Endothelial cell (in vitro differentiated cells): ENCODE data around the gene VCX3B. TPM values are rescaled to one million over a fixed set of nuclear protein-coding genes. Genes with fewer than 3 reads are reported as not detected.
"Not testable (repeated sequence)": the region's sequence is repeated elsewhere in the genome, so short reads cannot be mapped to it uniquely, and the experiment has no call there.

ENCODE experiments used
- DNase-seq: peaks from one replicate; pipeline ENCODE4 v3.0.0; 2021; ENCODE audit warnings: low spot score
- H3K27ac Mint-ChIP-seq: one replicate; pipeline ENCODE4 v1.8.0; 2021; ENCODE audit warnings: mixed read lengths, inconsistent platforms; ENCODE audit not compliant: unreplicated experiment
- H3K27me3 Mint-ChIP-seq: one replicate; pipeline ENCODE4 v1.8.0; 2021; ENCODE audit warnings: mild to moderate bottlenecking, moderate library complexity, mixed read lengths, inconsistent platforms; ENCODE audit not compliant: unreplicated experiment
- H3K36me3 Mint-ChIP-seq: one replicate; pipeline ENCODE4 v1.8.0; 2021; ENCODE audit warnings: mild to moderate bottlenecking, low read depth, mixed read lengths, inconsistent platforms; ENCODE audit not compliant: unreplicated experiment
- H3K4me1 Mint-ChIP-seq: one replicate; pipeline ENCODE4 v1.8.0; 2021; ENCODE audit warnings: mild to moderate bottlenecking, mixed read lengths, inconsistent platforms; ENCODE audit not compliant: unreplicated experiment
- H3K4me3 Mint-ChIP-seq: one replicate; pipeline ENCODE4 v1.8.0; 2021; ENCODE audit warnings: mild to moderate bottlenecking, mixed read lengths, inconsistent platforms; ENCODE audit not compliant: unreplicated experiment
- H3K9me3 Mint-ChIP-seq: one replicate; pipeline ENCODE4 v1.8.0; 2021; ENCODE audit warnings: mixed read lengths, inconsistent platforms; ENCODE audit not compliant: unreplicated experiment
- CTCF ChIP-seq: fragments of 200-600 bp; sonication (generic); IDR thresholded peaks from one replicate; pipeline ENCODE4 v1.5.0; 2021; ENCODE audit warnings: antibody characterized with exemption; ENCODE audit not compliant: unreplicated experiment
- total RNA-seq: library from RNA; stranded (reverse); fragmentation: NEBNext Ultra II Directional; extraction: Animal tissue kit (Norgen Biotek cat#: 25700); gene quantifications from one replicate; pipeline ENCODE4 v1.2.1, GENCODE V29; 2021; ENCODE audit not compliant: unreplicated experiment

Gene VCX3B
- total RNA-seq, 1 donor from 2014 or later, result 0.23 TPM

GRCh38 chrX:8455557-8455956, 9.1 kb upstream of the VCX3B start:
- H3K36me3 Mint-ChIP-seq, result peaks cover 3% of the 10 kb centered on the region
- DNase-seq, result no peak
- H3K4me1 Mint-ChIP-seq, result no peaks in the 10 kb centered on the region
- H3K4me3 Mint-ChIP-seq, result no peak overlapping the region
- TF ChIP-seq CTCF, result no peak
- H3K27me3 Mint-ChIP-seq, result peaks cover 2% of the 10 kb centered on the region
- H3K9me3 Mint-ChIP-seq, result no peaks in the 10 kb centered on the region
- H3K27ac Mint-ChIP-seq, result no peak overlapping the region

GRCh38 chrX:8462488-8462887, 2.1 kb upstream of the VCX3B start:
- Mint-ChIP-seq H3K36me3 (no peaks in the 10 kb centered on the region), H3K27me3 (no peaks in the 10 kb centered on the region), H3K9me3 (no peaks in the 10 kb centered on the region), H3K4me1 (no peaks in the 10 kb centered on the region), H3K4me3 (no peak overlapping the region), H3K27ac (no peak overlapping the region)
- no peak for DNase-seq
- TF ChIP-seq CTCF, result no peak

- no peak overlapping the region for H3K27ac Mint-ChIP-seq
- DNase-seq, result no peak
- no peaks in the 10 kb centered on the region for H3K36me3 Mint-ChIP-seq
- H3K9me3 Mint-ChIP-seq, result no peaks in the 10 kb centered on the region
- TF ChIP-seq CTCF, result no peak
- H3K4me3 Mint-ChIP-seq, result no peak overlapping the region
- no peaks in the 10 kb centered on the region for H3K4me1 Mint-ChIP-seq
- peaks cover 3% of the 10 kb centered on the region for H3K27me3 Mint-ChIP-seq
These were observed 19.8 kb downstream of the VCX3B start for GRCh38 chrX:8484360-8484949.

- H3K27ac Mint-ChIP-seq, H3K4me3 Mint-ChIP-seq, H3K4me1 Mint-ChIP-seq, H3K27me3 Mint-ChIP-seq, H3K9me3 Mint-ChIP-seq, DNase-seq, H3K36me3 Mint-ChIP-seq: not testable (repeated sequence)
These were observed 30.4 kb downstream of the VCX3B start for GRCh38 chrX:8495036-8495435.

GRCh38 chrX:8500203-8500602, 35.6 kb downstream of the VCX3B start:
- Mint-ChIP-seq H3K4me1 (no peaks in the 10 kb centered on the region), H3K27me3 (no peaks in the 10 kb centered on the region), H3K4me3 (no peak overlapping the region), H3K9me3 (no peaks in the 10 kb centered on the region), H3K27ac (no peak overlapping the region), H3K36me3 (no peaks in the 10 kb centered on the region)
- TF ChIP-seq CTCF, result no peak
- no peak for DNase-seq

- H3K4me3 Mint-ChIP-seq, H3K36me3 Mint-ChIP-seq, H3K4me1 Mint-ChIP-seq, H3K9me3 Mint-ChIP-seq, DNase-seq, H3K27me3 Mint-ChIP-seq, H3K27ac Mint-ChIP-seq: not testable (repeated sequence)
These were observed 37.5 kb downstream of the VCX3B start for GRCh38 chrX:8502101-8502500.
